Ureter (tissue), 1 donor: ENCODE results near the gene TLCD5. TPM values are rescaled to one million over a fixed set of nuclear protein-coding genes. Genes with fewer than 3 reads are reported as not detected.

ENCODE experiments used
- DNase-seq: peaks from one replicate; pipeline ENCODE4 v3.0.0-alpha.2; 2020; ENCODE audit warnings: low spot score
- total RNA-seq: library from RNA; stranded (reverse); gene quantifications from one replicate; pipeline ENCODE4 v1.2.4, GENCODE V29; 2023
- donor health status: DM: yes; HTN: yes; CAD: no.

The TLCD5 gene
- total RNA-seq, 1 donor from 2014 or later: 5.6 TPM

DNA sequence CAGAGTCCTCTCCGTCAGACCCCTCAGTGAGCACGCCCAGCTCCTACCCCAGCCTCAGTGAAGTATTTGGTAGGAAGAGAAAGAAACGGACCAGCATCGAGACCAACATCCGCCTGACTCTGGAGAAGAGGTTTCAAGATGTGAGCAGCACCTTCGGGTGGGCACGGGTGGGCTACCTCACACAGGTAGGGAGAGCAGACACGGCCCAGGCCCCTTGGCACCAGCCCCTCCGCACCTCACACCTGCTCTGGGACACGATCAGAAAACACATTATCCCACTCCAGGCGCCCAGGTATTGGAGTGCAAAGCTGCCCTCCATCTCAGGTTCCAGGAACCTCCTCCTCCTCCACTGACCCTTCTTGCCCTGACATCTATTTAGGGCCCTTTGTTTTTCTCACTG, 17.6 kb upstream of the TLCD5 start:
- DNase-seq: no peak

DNA sequence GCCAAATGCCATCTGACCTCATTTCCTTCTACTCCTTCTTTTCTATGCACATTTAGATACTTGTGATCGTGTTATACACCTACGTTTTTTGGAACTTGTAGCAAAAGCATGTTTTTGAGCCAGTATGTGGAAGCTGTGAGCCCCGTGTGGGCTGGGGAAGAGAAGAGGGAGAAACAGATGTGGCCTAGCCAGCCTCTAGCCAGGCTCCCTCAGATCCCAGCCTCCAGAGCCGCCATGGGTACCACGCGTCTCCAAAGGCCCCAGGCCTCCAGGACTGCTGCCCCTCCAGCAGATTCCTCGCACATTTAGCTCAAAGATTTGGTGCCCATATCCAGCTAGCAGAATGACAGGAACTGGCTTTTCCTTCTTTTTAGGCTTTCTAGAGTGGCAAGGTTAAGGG, 17.0 kb upstream of the TLCD5 start:
- DNase-seq: no peak

DNA sequence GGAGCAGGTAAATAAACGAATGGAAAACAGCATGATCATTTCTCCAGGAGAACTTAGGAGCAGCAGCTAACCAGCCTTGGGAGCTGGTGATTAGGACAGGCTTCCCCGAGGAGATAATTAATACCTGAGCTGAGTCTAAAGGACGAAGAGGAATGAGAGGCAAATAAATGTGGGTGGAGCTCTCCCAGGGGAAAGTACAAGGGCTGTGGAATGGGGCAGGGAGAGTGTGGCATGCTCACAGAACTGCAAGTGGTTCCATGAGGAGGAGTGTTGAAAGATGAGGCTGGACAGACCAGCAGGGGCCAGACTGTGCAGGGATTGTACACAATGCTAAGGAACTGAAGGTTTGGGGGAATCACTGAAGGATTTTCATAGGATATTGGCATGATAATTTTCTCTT, 14.2 kb upstream of the TLCD5 start:
- DNase-seq: no peak

DNA sequence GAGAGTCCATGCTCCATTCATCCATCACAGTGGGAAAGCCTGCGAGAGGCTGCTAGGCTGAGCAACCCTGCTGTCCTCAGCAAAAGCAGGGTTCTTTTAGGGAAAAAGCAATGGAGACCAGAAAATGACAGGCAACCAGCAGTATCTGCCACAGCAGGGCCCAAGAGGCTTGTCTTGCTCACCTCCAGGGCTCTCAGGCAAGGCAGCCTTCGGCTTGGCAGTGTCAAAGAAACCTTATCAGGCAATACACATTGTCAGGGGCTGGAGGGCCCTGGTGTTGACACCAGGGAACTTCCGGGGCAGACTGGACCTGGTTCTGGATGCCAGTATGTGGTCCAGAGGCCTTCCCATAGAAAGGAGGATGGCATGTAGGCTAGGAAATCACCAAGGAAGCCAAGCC, 10.2 kb upstream of the TLCD5 start:
- no peak for DNase-seq

DNA sequence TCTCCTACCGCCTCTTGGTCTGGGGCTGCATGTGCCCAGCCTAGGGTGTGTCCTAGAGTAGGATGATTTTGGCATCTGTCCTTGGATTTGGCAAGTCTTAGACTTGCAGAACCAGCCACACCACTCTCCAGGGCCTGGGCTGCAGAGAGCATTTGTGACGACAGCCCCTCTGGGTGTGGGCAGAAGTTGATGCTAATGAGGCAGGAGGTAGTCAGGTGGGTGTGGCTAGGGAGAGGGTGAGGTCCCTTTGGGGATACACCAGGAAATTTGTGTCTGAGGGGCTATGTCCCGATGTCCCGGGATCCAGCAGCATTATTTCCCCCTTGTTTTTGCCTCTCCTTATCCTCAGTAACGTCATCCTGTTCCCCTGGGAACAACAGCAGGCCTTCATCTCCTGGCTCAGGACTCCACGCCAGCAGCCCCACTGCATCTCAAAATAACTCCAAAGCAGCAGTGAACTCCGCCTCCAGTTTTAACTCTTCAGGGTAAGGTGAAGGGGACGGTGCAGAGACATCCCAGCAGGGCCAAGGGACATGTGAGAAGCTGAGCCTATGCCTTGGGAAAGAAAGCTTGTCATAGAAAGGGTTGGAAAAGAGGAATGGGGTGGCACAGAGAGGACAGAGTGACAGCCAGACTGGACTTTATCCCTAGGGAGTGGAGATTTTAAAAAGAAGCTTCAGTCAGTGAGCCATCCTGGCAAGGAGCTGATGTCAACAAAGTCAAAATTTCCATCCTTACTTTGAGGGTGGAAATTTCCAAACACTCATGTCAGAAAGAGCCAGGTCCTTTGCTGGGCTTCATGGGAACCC, 8.0 kb upstream of the TLCD5 start:
- DNase-seq: peak; percentile 89

DNA sequence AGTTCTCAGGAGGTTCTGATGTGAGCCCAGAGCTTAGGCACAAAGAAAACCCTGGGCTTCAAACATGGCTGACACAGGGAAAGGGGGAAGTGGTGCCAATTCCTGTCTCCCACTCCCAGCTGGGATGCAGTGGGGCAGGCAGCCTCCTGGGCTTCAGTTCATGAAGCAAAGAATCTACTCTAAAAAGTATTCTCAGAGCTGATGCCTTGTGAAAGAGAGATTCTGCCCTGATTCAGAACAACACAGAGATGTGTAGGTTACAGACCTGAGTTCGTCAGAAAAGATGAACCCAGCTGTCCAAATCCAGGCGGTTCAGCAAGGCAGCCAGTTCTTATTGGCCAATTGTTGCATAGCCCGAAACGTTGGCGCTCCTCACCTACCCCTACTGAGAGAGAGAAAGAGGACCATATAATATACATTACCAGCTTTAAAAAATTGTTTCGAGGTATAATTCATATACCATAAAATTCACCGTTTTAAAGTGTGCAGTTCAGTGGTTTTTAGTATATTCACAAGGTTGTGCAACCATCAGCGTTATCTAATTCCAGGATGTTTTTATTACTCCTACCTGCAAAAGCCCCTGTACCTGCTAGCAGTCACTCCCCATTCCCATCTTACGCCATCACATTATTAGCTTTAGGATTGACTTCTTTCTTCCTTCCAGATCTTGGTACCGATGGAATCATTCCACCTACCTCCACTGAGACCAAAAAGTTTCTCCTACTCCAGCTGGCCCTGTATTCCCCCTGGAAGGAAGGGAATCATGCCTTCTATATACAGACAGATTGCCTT, 7.2 kb upstream of the TLCD5 start:
- no peak for DNase-seq

DNA sequence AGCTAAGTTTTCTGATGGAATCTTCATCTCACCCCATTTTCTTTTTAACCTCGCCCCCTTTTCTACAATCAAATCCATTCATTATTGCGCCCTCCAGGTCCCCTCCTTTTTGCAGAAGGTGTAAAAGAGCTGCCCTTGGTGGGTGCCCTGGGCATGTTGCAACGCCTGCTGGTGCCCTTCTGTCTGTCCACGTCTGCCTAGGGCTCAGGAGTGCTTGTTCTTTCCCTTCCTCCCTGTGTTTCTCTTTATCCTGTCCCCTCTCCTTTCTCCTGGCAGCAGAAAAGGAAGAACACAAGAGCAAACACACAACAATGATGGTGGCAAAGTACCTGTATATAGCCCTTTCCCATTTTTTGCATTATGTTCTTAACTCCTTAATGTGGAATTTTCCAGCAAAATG, 6.2 kb upstream of the TLCD5 start:
- no peak for DNase-seq

DNA sequence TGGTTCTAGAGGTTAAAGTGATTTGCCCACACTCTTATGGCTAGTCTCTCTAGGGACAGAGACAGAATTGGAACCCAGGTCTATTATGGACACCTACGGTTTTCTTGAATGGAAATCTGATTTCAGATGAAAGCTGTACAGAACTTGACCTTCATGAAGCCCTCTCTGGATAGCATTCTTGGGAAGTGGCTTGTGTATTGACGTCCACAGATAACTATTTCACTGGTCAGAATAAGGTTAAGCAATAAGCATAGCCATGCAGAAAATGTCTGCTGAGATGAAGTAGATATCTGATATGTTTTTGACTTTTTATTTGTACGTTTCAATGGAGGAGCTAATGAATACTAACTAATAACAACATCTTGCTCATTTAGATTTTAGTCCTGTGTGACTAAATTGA, 1.1 kb downstream of the TLCD5 start:
- DNase-seq: no peak

DNA sequence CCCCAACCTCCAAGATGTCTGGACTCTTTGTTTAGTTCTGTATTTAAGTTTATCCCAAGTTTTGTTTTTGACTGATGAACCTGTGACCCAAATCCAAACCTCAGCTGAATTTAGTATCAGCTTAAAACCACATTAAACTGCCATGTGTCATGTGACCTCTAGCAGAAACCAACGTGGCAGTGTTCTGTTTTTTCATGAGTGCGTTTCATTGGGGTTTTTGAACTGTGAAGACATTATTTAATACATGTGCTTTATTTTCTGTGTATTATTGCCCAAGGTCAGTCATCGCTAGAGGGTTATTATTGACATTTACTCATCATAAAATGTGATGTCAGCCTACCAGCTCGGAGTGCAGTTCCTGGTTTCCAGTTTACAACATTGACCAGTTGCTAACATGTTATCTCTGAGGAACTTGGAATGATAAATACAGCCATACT, 1.8 kb downstream of the TLCD5 start:
- no peak for DNase-seq

DNA sequence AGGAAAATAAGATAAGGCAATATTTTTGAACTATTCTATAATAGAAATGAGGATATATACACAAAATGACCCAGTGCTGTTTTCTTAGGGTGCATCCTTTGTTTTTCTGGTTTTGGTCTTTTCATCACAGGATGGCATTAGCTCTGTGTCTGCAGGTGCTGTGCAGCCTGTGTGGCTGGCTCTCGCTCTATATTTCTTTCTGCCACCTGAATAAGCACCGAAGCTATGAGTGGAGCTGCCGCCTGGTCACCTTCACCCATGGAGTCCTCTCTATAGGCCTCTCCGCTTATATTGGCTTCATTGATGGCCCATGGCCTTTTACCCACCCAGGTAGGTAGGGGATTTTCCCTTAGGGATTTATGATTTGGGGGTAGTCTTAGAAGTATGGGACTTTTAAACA, 2.2 kb downstream of the TLCD5 start:
- DNase-seq: no peak

DNA sequence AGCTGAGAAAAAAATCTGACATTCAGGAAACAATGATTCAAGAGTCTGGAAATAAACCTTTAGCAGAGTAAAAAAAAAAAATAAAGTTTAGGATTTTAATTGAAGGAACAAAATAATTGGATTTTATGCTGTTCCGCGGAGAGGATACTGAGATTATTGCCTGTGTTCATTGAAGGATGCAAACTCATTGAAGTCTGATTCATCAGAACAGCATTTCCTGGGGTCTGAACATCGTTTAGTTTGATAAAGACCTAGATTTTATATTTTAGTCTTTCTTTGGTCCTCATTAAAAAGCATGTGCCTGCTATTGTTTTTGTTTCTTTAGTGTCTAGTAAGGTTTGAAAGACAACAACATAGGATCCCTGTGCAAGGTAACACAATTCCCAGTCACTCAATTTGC, 4.5 kb downstream of the TLCD5 start:
- no peak for DNase-seq

DNA sequence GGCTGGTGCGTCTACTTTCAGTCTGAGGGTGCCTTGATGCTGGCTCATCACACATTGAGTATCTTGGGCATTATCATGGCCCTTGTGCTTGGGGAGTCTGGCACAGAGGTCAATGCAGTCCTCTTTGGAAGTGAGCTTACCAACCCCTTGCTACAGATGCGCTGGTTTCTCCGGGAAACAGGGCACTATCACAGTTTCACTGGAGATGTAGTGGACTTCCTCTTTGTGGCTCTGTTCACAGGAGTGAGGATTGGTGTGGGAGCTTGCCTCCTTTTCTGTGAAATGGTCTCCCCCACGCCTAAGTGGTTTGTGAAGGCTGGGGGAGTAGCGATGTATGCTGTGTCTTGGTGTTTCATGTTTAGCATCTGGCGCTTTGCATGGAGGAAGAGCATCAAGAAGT, 4.9 kb downstream of the TLCD5 start:
- DNase-seq: no peak

DNA sequence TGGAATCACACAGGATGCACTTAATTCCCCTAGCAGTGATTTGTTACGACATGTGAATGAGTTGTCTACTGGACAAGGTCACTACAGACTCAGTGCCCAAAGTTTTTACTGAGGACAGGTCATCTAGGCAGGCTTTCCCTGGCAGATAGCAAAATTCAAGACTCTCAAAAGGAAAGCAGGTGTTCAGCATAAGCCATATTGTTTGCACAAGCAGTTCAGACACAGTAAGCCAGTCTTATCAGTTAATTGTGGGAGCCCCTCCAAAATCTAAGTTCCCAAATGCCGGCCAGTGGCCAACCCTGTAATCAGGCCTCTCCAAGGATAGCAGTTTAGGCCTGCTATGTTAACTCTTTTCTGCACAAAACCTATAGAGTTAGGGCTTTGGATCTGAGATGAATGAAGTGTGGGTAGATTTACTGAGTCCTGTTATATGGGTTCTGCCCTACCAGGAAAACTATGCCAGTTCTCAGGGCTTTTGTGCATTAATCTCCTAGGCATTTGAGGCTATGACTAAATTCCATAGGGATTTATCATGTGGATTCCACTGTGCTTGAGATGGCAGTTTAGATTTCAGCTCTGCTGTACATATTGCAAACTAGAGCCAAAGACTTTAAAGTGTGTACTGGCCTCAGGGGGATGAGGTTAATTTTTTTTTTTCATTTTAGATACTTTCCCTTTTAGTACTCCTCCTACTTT, 6.3 kb downstream of the TLCD5 start:
- DNase-seq: no peak

DNA sequence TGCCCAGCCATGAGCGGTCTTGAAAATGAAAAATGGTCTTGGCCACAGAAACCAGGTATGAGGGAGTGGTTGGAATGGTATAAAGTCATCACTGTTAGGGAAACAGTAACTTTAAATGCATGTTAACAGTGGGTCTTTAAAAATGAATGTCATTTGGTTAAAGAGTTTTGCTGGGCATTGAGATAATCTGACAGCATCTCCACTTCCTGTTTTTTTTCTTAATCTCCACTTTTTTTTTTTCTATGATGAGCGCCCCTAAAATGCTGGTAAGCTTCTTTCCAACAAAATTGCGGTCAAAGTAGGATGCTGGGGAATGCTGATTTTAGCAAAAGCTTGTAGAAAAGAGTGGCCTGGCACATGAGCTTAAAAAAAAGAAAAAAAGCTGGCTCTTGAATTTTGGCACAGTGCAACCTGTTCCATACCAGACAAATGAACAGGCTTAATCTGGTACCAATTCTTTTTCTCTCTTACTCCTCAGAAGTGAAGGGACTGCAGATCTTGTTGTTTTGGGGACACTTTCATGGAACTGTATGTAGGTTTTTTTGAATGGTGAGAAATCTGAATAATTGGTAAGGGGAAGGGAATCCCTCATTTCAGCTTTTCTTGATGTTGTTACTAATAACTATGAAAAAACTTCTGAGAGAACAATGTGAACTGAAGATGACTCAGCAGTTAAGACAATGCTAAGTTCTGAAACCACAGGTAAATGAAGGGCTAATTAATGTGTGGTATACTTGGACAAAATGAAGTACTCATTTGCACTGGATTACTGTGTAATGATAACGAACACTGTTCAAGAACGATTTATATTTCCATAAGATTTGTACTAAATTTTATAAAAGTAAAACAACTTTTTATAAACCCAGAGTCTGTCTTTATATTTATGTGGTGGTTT, 8.0 kb downstream of the TLCD5 start:
- DNase-seq: no peak

DNA sequence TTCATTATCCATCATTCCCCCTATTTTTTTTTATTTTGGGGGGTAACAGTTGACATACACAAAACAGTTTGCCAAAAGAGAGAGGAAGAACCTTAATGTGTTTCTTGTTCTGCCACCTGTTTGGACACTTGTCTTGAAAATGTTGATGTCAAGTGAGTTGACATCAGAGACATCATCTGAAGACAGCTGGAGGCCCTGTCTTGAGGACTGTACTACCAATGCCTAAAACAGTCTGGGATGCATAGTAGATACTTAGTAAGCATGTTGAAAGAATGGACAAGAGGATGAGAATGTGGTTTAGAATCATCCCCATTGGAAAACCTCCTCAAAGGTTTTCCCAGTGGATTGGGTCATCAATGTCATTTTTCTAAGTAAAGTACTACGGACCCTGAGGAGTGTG, 8.7 kb downstream of the TLCD5 start:
- no peak for DNase-seq

DNA sequence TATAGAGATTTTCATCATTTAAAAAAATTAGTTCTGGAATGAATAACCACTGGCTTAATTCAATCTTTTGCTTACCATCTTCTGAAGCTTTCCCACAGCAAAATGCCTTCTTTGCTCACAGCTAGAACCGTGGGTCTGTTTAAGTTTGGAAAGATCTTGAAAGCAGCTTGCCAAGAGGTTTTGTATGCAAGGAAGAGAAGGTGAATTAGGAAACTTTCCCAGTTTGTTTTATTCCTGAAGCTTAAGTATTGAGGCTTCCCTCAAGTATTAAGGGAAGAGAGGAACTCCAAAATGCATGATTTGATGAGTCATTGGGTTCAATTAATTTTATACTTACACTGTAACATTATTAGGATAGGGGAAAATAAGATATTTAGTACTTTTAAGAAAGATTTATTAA, 9.2 kb downstream of the TLCD5 start:
- DNase-seq: no peak

DNA sequence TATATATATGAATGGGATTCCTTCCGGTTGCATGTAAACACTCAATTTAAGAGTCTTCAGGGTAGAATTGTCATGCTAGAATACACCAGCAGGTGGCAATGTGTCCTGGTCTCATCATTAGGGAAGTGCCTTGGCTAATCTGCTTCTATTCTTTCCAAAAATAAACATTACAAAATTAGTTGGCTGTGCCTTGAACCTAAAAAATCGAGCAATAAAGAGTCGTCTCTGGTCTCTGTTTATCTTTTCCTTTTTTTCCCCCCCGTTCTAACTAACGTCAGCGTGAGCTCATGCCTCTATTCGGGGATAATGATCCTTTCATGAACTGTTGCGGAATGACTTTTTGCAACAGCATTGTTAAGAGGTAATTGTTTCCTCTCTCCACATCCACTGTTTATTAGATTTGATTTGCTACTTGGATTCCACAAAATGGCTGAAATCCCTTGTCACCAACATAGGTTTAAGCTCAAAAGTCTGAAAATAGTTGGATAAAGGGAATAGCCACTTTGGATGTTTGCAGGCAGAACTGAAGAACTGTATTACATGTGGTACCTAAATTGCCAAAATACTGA, 9.9 kb downstream of the TLCD5 start:
- DNase-seq: peak; percentile 84

DNA sequence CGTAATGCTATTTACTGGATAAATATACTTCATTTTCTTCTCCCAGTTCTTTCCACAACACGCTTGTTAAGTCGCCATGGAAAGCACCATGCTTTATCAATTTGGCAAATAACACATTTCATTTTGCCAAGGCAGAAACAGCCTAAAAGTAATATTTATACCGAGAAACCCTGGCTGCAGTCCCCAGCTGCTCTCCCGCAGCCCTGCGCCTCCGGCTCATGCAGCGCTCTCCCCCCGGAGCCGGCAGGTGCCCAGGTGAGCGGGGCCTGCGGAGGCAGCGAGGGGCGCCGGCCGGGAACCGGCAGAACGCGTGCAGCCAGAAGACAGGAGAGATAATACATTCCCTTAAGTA, 10.4 kb downstream of the TLCD5 start:
- no peak for DNase-seq

DNA sequence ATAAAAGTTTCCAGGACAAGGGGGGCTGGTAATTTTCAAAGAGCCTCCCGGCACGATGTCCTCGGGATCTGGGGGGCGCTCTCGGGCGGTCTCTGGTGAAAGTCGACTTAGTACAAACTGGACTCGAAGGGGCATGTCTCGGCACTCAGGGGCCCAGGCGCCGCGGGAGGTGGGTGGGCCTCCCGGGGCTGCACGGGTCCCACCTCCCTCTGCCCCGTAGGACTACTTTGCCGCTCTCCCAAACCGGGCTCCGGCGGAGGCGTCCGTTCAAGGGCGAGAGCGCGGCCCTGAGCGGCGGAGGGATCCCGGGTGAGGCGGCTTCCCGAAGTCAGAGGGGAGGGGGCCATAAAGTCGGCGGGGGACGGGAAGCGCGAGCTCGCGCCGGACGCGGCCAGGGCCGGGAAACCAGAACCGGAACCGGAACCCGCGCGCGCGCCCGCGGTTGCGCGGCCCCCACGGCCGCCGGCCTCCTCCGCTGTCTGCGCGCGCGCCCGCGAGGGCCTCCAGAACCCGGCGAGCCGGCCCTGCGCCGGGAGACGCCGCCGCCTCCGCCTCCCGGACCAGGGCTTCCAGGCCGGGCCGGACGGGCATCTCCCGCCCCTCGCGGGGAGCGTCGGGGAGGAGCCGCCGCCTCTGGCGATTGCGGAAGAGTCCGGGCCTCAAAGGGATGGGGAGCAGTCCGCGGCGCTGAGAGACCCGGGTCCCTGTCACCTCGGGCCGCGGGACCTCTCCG, 11.0 kb downstream of the TLCD5 start, which contains the start of gene ARHGEF12:
TSS of gene ARHGEF12 (plus strand) at position 506 of the 733 bp plus-strand sequence. CDS start 831 bp downstream, outside the sequence.
- peak; percentile 96 for DNase-seq

DNA sequence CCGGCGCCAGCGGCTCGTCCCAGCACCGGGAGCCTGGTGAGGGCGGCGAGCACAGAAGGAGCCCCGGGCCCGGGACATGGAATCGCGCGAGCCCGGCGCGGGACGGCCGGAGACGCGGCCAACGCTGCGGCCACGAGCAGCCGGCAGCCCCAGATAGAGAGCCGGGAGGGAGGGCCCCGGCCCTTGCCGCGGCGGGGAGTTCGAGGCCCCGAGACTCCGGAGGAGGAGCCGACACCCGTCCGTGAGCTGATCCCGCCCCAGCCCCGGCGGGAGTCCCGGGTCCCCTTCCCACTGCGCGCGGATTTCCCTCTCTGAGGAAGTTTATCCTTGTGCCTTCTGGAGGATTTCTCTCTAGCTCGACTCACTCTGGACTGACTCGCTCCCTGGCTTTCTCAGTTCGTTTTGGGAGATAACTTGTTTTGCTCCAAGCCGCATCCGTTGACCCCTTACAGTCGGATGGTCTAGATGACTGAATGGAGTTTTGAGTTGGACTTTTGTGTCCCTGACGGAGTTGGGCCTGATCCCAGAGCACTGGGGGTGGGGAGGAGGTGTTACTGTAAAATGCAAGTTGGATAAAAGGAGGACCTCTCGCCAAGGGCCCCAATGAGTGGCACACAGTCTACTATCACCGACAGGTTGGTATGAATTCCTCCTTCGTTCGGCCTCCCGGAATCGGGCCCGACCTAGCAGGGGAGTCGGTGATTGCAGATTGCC, 11.7 kb downstream of the TLCD5 start:
- DNase-seq: peak; percentile 60
